ENCODE data around the gene GRIP1. TPM values are rescaled to one million over a fixed set of nuclear protein-coding genes. Genes with fewer than 3 reads are reported as not detected.

Gene GRIP1
- total RNA-seq, 2 donors from 2014 or later, result 5.2 to 19.5 TPM

DNA sequence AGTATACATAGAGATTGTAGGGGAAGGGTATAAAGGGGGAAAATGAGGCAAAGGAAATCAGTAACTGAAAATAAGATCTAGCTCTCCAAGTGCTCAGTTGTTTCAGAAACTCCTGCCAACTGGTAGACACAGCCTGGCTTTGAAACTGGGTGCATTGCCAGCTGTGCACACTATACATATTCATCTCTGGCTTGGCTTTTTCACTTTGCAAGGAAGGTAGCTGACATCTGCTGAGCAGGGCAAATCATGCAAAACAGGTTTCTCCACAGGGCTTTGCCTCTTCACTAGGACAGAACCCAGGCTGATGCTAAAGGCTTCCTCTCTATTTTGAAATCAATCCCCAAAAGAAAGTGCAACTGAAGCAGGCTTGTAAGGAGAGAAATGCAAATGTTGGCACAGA is 275.1 kb downstream of the GRIP1 start:
- no peaks in the 10 kb centered on the region for H3K4me1 ChIP-seq (replicated peaks)
- peak; percentile 51 for DNase-seq (ENCODE audit: low spot score)
- H3K4me3 ChIP-seq, result no peak overlapping the region
- TF ChIP-seq, protein P1, sequence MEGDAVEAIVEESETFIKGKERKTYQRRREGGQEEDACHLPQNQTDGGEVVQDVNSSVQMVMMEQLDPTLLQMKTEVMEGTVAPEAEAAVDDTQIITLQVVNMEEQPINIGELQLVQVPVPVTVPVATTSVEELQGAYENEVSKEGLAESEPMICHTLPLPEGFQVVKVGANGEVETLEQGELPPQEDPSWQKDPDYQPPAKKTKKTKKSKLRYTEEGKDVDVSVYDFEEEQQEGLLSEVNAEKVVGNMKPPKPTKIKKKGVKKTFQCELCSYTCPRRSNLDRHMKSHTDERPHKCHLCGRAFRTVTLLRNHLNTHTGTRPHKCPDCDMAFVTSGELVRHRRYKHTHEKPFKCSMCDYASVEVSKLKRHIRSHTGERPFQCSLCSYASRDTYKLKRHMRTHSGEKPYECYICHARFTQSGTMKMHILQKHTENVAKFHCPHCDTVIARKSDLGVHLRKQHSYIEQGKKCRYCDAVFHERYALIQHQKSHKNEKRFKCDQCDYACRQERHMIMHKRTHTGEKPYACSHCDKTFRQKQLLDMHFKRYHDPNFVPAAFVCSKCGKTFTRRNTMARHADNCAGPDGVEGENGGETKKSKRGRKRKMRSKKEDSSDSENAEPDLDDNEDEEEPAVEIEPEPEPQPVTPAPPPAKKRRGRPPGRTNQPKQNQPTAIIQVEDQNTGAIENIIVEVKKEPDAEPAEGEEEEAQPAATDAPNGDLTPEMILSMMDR (IDR thresholded peaks at IDR 0.05), result no peak
- TF ChIP-seq POLR2AphosphoS5 (IDR thresholded peaks at IDR 0.05) (peak; percentile 46), POLR2A (IDR thresholded peaks at IDR 0.05) (no peak)
- intact Hi-C loops (cut with DNase I), result no loop called here
- H3K9me3 ChIP-seq, result no peaks in the 10 kb centered on the region
- no peaks in the 10 kb centered on the region for H3K27me3 ChIP-seq (replicated peaks; ENCODE audit: insufficient read depth)
- H3K36me3 ChIP-seq, result no peaks in the 10 kb centered on the region
- H3K27ac ChIP-seq, result no peak overlapping the region

DNA sequence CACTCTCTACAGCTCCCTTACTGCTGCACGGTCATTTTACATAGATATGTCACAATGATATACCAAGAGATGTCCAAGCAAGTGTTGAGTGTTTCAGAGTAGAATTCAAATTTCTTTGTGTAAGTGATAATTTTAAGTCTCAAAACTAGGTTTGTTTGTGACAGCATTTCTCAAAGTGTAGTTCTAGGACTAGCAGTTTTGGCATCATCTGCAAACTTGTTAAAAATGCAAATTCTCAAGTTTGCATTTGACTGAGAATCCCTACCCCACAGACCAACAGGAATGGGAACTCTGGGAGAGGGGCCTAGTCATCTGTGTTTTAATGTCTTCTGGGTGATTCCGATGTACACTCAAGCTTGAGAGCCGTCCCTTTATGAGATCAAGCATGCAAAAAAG is 279.0 kb downstream of the GRIP1 start:
- intact Hi-C loops (cut with DNase I), result no loop called here
- Histone ChIP-seq H3K4me1 (replicated peaks) (no peaks in the 10 kb centered on the region), H3K36me3 (no peaks in the 10 kb centered on the region), H3K9me3 (no peaks in the 10 kb centered on the region), H3K27me3 (replicated peaks; ENCODE audit: insufficient read depth) (no peaks in the 10 kb centered on the region), H3K27ac (no peak overlapping the region), H3K4me3 (no peak overlapping the region)
- WGBS, result 78% methylated on average over 3 of the region's 3 CpGs
- DNase-seq (ENCODE audit: low spot score), result no peak
- TF ChIP-seq POLR2AphosphoS5 (IDR thresholded peaks at IDR 0.05) (no peak), POLR2A (IDR thresholded peaks at IDR 0.05) (no peak)
- TF ChIP-seq, protein P1 (IDR thresholded peaks at IDR 0.05), result no peak

DNA sequence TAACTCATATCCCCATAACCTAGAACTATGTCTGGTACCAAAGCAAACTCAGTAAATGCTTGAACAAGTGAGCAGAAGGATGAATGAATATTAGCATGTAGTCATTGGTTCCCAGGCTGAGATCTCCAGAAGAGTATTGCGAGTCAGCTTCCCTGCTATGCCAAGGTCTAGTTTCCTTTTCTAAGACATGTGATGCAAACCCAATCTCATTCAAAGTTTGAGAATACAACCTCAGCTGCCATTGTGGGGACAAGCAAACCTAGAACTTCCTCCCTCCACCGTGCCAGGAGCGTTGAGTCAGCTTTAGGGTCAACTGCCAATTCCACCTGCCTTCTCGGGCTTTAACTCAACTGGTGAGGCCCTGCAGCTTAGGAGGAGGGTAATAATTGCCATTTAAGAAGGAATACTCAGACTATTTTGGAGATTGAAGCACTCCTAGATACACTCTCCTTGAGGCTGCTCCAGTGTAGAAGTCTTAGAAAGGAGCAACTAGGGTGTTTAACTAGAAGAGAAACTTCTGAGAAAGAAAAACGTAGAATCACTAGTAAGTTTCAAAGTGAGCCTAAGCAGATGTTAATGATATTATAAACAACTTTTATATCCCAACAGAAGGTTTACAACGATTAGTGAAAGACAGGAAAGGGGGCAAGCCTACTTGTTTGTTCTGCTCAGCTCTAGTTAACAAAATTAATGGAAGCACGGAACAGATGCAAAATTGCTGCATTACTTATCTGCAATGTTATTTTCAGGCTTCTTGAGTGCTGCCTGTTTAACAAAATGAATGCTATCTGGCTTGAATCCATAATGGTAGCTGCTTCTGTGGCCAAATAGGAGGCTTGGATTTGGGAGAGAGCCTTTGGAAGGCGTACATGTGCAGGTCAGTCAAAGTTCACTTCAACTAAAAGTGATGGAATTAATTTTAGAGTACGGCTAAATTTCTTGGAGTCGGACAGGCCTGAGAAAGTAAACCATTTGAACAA is 279.7 kb downstream of the GRIP1 start:
- WGBS, result 65% methylated on average over 10 of the region's 10 CpGs
- no peak for TF ChIP-seq POLR2AphosphoS5 (IDR thresholded peaks at IDR 0.05)
- no peak for TF ChIP-seq POLR2A (IDR thresholded peaks at IDR 0.05)
- TF ChIP-seq, protein P1 (IDR thresholded peaks at IDR 0.05), result no peak
- Histone ChIP-seq H3K4me3 (no peak overlapping the region), H3K27me3 (replicated peaks; ENCODE audit: insufficient read depth) (no peaks in the 10 kb centered on the region), H3K36me3 (no peaks in the 10 kb centered on the region), H3K4me1 (replicated peaks) (no peaks in the 10 kb centered on the region), H3K27ac (no peak overlapping the region), H3K9me3 (no peaks in the 10 kb centered on the region)
- no peak for DNase-seq (ENCODE audit: low spot score)
- intact Hi-C loops (cut with DNase I), result no loop called here

DNA sequence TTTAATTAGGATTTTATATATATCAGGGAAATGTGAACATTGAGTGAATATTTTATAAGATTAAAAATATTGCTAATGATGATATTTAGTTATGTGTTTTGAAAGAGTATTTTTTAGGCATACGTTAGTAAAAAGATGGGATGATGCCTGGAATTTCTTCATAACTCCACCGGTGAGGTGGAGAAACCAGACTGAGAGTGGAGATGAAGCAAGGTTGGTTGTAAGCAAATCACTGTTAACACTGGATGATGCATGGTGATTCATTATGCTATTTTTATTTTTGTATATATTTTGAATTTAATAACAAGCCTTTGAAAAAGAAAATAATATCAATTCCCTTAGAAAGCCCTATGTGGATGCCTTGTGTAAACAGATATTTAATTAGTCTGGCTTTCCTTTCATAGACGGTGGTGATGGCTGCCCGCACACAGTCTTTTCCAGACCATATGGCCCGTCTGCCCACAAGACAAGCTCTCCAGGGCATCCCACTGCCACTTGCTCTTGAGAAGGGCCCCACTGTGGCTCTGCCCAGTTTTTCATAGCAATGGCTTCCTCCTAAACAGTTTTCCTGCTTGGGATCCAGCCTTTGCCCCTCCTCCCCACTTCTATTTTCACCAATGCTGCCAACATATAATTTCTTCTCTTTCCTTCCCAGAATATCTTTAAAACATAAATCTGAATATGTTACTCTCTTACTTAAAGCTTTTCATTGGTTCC is 281.1 kb downstream of the GRIP1 start:
- DNase-seq (ENCODE audit: low spot score), result no peak
- Histone ChIP-seq H3K9me3 (no peaks in the 10 kb centered on the region), H3K27ac (no peak overlapping the region), H3K4me1 (replicated peaks) (no peaks in the 10 kb centered on the region), H3K36me3 (no peaks in the 10 kb centered on the region), H3K27me3 (replicated peaks; ENCODE audit: insufficient read depth) (no peaks in the 10 kb centered on the region), H3K4me3 (no peak overlapping the region)
- intact Hi-C loops (cut with DNase I), result no loop called here
- WGBS, result 89% methylated on average over 5 of the region's 5 CpGs
- TF ChIP-seq, protein P1 (IDR thresholded peaks at IDR 0.05), result no peak
- TF ChIP-seq POLR2AphosphoS5 (IDR thresholded peaks at IDR 0.05) (no peak), POLR2A (IDR thresholded peaks at IDR 0.05) (no peak)

All from prostate gland (tissue), 2 donors.